Transverse colon (tissue), 4 donors: ENCODE measurements around the gene SETD1B. TPM values are rescaled to one million over a fixed set of nuclear protein-coding genes. Genes with fewer than 3 reads are reported as not detected.

Source experiments
- DNase-seq: peaks from one replicate; pipeline ENCODE4 v3.0.0-alpha.2; 2019
- H3K27ac ChIP-seq, 4 donors: fragments of 200-600 bp; sonication (generic); 2 replicates each; pipeline ENCODE4 v1.5.1; 2016 to 2018; ENCODE audit warnings: inconsistent platforms in 4 of 4
- H3K27me3 ChIP-seq: fragments of 200-600 bp; sonication (generic); 2 replicates; pipeline ENCODE4 v1.5.1; 2017; ENCODE audit warnings: inconsistent platforms
- H3K36me3 ChIP-seq, 4 donors: fragments of 200-600 bp; sonication (generic); 2 replicates each; pipeline ENCODE4 v1.5.1; 2017 to 2019; ENCODE audit warnings: inconsistent platforms in 4 of 4
- H3K4me1 ChIP-seq, 4 donors: fragments of 200-600 bp; sonication (generic); 2 replicates each; pipeline ENCODE4 v1.5.1; 2017 to 2020; ENCODE audit warnings: inconsistent platforms in 4 of 4
- H3K4me3 ChIP-seq, 4 donors: fragments of 200-600 bp; sonication (generic); 1 replicate in 1 of 4; 2 replicates in 3 of 4; pipeline versions ENCODE4 v1.5.1 to v1.6.1; 2017 to 2019; ENCODE audit warnings: inconsistent platforms in 4 of 4
- H3K9me3 ChIP-seq, 2 donors: fragments of 200-600 bp; sonication (generic); 2 replicates each; pipeline ENCODE4 v1.5.1; 2017 to 2019; ENCODE audit warnings: inconsistent platforms in 2 of 2
- EP300 ChIP-seq: sonication (generic); formaldehyde crosslinking; IDR thresholded peaks from one replicate; pipeline ENCODE4 v1.6.1; 2017; ENCODE audit warnings: antibody characterized with exemption, low read depth
- POLR2A ChIP-seq: fragments of 450-650 bp; IDR thresholded peaks from one replicate; pipeline ENCODE4 v1.6.1; 2016; ENCODE audit warnings: antibody characterized with exemption, mild to moderate bottlenecking, moderate library complexity
- POLR2AphosphoS5 ChIP-seq, 3 donors: sonication (generic); formaldehyde crosslinking; IDR thresholded peaks; one replicate each; pipeline ENCODE4 v1.6.1; 2016; ENCODE audit warnings: antibody characterized with exemption in 3 of 3
- WGBS, 2 donors: methylation state at CpG; one replicate each; pipeline ENCODE4 v1.1.5; 2018; ENCODE audit warnings: low coverage in 1 of 2; 5-methylcytosine and 5-hydroxymethylcytosine counted together
- in situ Hi-C, 4 donors: fragments of 200-750 bp; cut with MboI; loops; one replicate each; pipeline versions ENCODE4 v1.15.0 to v1.15.1; 2017; ENCODE audit warnings: low sequenced_read_pairs in 3 of 4, low pct_ligation_motif_present in 1 of 4, low pct_unique_long_range_greater_than_20kb in 1 of 4
- intact Hi-C: fragments of 100-400 bp; cut with DNase I; formaldehyde crosslinking; loops from one replicate; pipeline ENCODE4 v1.15.1; 2023; ENCODE audit warnings: low total_unique reads
- total RNA-seq, 4 donors: library from RNA; depleted of rRNA; stranded (reverse); fragments of >200 nt; gene quantifications; one replicate each; pipeline ENCODE4 v1.1.0, GENCODE V29; 2016
- TF ChIP-seq, protein P1 (sequence below), 5 experiments: fragments of 200-600 bp in 3 of 5; fragments of 450-650 bp in 2 of 5; sonication (generic) in 3 of 5; IDR thresholded peaks; 1 replicate in 2 of 5; 2 replicates in 3 of 5; pipeline ENCODE4 v1.5.1; 2016 to 2017; ENCODE audit warnings: antibody characterized with exemption in 5 of 5, inconsistent platforms in 3 of 5, mild to moderate bottlenecking in 2 of 5, moderate library complexity in 1 of 5

The SETD1B gene
- total RNA-seq, 4 donors from 2014 or later: 13.4 to 39.6 (median 15.2) TPM

DNA sequence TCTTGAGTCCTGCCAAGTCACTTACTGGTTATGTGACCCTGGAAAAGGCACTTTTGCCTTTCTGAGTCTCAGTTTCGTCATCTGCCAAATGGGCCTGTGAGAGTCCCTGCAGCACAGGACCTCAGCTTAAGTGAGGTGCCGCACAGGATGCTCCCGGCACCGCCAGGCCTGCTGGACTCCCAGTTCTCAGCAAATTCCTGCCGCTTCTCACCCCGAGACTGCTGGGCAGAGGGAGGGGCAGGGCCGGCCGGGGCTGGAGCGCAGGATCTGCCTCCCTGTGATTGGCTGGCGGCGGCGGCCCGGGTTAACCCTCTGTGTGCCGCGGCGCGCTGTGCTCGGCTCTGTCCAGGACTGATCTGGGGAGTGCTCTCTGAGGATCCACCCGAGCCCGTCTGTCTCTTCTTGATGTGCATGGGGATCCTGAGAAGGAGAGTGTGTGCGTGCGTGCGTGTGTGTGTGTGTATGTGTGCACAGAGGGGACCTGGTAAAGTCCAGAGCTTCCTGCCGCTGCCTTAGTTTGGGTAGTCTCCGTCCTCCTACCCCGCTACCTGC lies 8.6 kb downstream of the SETD1B start:
- 7% methylated on average over 26 of the region's 26 CpGs; no CpG with 5 or more reads in 1 of the 2 donors for WGBS, 2 donors
- peak; percentile 83 for DNase-seq
- no peak for TF ChIP-seq POLR2A
- TF ChIP-seq, protein P1, sequence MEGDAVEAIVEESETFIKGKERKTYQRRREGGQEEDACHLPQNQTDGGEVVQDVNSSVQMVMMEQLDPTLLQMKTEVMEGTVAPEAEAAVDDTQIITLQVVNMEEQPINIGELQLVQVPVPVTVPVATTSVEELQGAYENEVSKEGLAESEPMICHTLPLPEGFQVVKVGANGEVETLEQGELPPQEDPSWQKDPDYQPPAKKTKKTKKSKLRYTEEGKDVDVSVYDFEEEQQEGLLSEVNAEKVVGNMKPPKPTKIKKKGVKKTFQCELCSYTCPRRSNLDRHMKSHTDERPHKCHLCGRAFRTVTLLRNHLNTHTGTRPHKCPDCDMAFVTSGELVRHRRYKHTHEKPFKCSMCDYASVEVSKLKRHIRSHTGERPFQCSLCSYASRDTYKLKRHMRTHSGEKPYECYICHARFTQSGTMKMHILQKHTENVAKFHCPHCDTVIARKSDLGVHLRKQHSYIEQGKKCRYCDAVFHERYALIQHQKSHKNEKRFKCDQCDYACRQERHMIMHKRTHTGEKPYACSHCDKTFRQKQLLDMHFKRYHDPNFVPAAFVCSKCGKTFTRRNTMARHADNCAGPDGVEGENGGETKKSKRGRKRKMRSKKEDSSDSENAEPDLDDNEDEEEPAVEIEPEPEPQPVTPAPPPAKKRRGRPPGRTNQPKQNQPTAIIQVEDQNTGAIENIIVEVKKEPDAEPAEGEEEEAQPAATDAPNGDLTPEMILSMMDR (IDR thresholded peaks at IDR 0.05): peak in 4 of 5 experiments; percentile 21 to 74 (median 36)
- TF ChIP-seq POLR2AphosphoS5 (IDR thresholded peaks at IDR 0.05): peak in 1 of 3 donors; percentile 9
- Histone ChIP-seq H3K27ac (peak overlapping the region; percentile 80 to 86 (median 83)), H3K9me3 (no peaks in the 10 kb centered on the region), H3K4me1 (peaks cover 27 to 42% (median 33%) of the 10 kb centered on the region in 4 donors), H3K4me3 (peak overlapping the region; percentile 46 to 68 (median 50)), H3K27me3 (no peaks in the 10 kb centered on the region), H3K36me3 (peaks cover 0 to 44% (median 18%) of the 10 kb centered on the region in 4 donors)
- intact Hi-C loops (loop anchor here (2.0 kb wide), 1 partner anchor 18 kb away; no protein-coding TSS in a partner anchor), in situ Hi-C loops (no loop called here)

DNA sequence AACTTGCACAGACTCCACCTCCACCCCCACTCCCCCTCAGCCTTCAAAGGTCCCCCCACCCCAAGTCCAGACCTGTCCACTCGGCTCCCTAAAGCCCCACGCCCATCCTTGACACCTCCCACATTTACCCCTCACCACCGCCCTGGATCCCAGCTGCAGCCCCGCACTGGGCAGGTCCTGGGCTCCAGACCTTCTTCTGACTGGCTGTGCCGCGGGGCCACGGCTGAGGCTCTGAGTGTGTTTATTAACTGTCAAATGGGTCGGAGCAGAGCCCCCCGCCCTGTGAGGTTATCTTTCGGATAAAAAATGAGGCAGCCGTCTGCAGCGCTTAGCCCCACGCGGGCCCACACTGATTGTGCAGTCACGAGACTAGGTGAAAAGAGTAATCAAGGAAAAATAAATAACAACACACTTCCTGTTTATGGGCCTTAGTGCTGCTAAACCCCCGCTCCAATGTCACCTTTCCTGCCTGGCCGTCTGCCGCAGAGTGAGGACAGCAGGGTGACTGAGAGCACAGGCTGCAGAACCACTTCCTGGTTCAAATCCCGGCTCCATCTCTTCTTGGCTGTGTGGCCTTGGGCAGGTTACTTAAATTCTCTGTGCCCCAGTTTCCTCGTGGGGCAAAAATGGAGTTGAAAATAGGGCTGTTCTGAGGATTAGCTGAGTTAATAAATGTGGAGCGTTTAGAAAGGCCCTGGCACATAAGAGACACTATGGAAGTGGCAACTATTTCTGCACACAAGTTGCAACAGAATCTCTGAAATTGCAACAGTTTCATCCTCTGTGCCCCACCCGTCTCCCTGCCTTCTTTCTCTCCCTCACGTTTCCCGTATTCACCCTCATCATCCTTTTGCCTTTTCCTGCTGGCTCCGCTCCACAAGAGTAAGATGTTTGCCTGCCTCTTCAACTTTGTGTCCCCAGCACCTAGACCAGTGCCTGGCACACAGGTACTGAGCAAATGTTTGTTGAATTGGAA lies 9.4 kb downstream of the SETD1B start:
- Histone ChIP-seq H3K27ac (peak overlapping the region; percentile 80 to 86 (median 83)), H3K27me3 (no peaks in the 10 kb centered on the region), H3K9me3 (no peaks in the 10 kb centered on the region), H3K4me3 (peak overlapping the region in 3 of 4 donors; percentile 50 to 68 (median 51)), H3K36me3 (peaks cover 0 to 52% (median 26%) of the 10 kb centered on the region in 4 donors), H3K4me1 (peaks cover 27 to 37% (median 33%) of the 10 kb centered on the region in 4 donors)
- 39 to 41% methylated on average over 5 to 25 of the region's 25 CpGs for WGBS, 2 donors
- intact Hi-C loops (loop anchor here (2.0 kb wide), 1 partner anchor 18 kb away; no protein-coding TSS in a partner anchor), in situ Hi-C loops (no loop called here)
- DNase-seq: no peak
- TF ChIP-seq POLR2AphosphoS5 (IDR thresholded peaks at IDR 0.05): no peak
- TF ChIP-seq, protein P1 (IDR thresholded peaks at IDR 0.05): no peak
- no peak for TF ChIP-seq POLR2A
- TF ChIP-seq EP300: no peak

DNA sequence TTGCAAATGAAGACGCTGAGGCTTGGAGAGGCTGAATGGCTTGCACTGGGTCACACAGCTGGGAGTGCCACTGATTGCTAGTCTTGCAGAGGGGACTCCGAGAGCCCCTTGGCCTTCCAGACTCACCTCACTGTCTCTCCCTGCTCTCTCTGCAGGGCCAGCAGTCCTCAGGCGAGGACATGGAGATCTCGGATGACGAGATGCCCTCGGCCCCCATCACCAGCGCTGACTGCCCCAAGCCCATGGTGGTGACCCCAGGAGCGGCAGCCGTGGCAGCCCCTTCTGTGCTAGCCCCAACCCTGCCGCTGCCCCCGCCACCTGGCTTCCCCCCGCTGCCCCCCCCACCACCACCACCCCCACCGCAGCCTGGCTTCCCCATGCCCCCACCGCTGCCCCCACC lies 10.1 kb downstream of the SETD1B start:
- in situ Hi-C loops (no loop called here), intact Hi-C loops (loop anchor here (2.0 kb wide), 1 partner anchor 19 kb away; no protein-coding TSS in a partner anchor)
- no peaks in the 10 kb centered on the region for H3K9me3 ChIP-seq
- no peak for TF ChIP-seq EP300
- H3K4me1 ChIP-seq: peaks cover 27 to 37% (median 33%) of the 10 kb centered on the region in 4 donors
- peaks cover 0 to 49% (median 28%) of the 10 kb centered on the region in 4 donors for H3K36me3 ChIP-seq
- no peak overlapping the region for H3K4me3 ChIP-seq
- DNase-seq: no peak
- 83 to 91% methylated on average over 1 to 10 of the region's 14 CpGs for WGBS, 2 donors
- no peaks in the 10 kb centered on the region for H3K27me3 ChIP-seq
- no peak overlapping the region for H3K27ac ChIP-seq

DNA sequence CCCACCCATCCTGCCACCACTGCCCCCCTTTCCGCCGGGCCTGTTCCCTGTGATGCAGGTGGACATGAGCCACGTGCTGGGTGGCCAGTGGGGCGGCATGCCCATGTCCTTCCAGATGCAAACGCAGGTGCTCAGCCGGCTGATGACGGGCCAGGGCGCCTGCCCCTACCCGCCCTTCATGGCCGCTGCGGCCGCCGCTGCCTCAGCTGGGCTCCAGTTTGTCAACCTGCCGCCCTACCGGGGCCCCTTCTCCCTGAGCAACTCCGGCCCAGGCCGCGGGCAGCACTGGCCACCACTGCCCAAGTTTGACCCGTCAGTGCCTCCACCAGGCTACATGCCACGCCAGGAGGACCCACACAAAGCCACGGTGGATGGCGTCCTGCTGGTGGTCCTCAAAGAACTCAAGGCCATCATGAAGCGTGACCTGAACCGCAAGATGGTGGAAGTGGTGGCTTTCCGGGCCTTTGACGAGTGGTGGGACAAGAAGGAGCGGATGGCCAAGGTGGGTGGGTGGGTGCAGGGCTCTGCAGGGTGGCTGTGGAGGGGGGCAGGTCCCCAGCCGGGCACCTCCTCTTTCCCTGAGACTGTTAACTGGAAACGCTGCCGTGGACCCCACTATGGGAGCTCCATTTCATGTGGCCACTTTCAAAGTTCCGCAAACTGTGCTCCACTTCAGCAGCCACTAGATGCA lies 10.8 kb downstream of the SETD1B start:
- in situ Hi-C loops (no loop called here), intact Hi-C loops (no loop called here)
- Histone ChIP-seq H3K4me1 (peaks cover 27 to 37% (median 33%) of the 10 kb centered on the region in 4 donors), H3K36me3 (peaks cover 0 to 48% (median 30%) of the 10 kb centered on the region in 4 donors), H3K27me3 (no peaks in the 10 kb centered on the region), H3K4me3 (no peak overlapping the region), H3K9me3 (no peaks in the 10 kb centered on the region), H3K27ac (no peak overlapping the region)
- no peak for TF ChIP-seq POLR2A
- TF ChIP-seq EP300: no peak
- TF ChIP-seq, protein P1 (IDR thresholded peaks at IDR 0.05): no peak
- TF ChIP-seq POLR2AphosphoS5 (IDR thresholded peaks at IDR 0.05): no peak
- no peak for DNase-seq
- WGBS, 2 donors: 93% methylated on average over 13 of the region's 31 CpGs; no CpG with 5 or more reads in 1 of the 2 donors
